Chondrocyte (in vitro differentiated cells): Measurements from ENCODE around the gene LIN7B. TPM values are rescaled to one million over a fixed set of nuclear protein-coding genes. Genes with fewer than 3 reads are reported as not detected.

Experiments
- DNase-seq: peaks from one replicate; pipeline ENCODE4 v3.0.0; 2021; ENCODE audit warnings: mixed read lengths, low spot score
- H3K27ac Mint-ChIP-seq: one replicate; pipeline ENCODE4 v1.8.0; 2021; ENCODE audit warnings: mild to moderate bottlenecking, moderate library complexity, mixed read lengths; ENCODE audit not compliant: unreplicated experiment
- H3K27me3 Mint-ChIP-seq: 2 replicates; pipeline ENCODE4 v1.8.0; 2021; ENCODE audit warnings: low read depth, mixed read lengths
- H3K36me3 Mint-ChIP-seq: 2 replicates; pipeline ENCODE4 v1.8.0; 2021; ENCODE audit warnings: low read depth, mixed read lengths
- H3K4me1 Mint-ChIP-seq: 2 replicates; pipeline ENCODE4 v1.8.0; 2021; ENCODE audit warnings: low read depth, mild to moderate bottlenecking, mixed read lengths
- H3K4me3 Mint-ChIP-seq: one replicate; pipeline ENCODE4 v1.8.0; 2021; ENCODE audit warnings: mild to moderate bottlenecking, moderate library complexity, mixed read lengths; ENCODE audit not compliant: unreplicated experiment
- H3K9me3 Mint-ChIP-seq: 2 replicates; pipeline ENCODE4 v1.8.0; 2021; ENCODE audit warnings: low read depth, mixed read lengths
- CTCF ChIP-seq: fragments of 200-600 bp; sonication (generic); IDR thresholded peaks from 2 replicates; pipeline ENCODE4 v1.5.0; 2021; ENCODE audit warnings: antibody characterized with exemption, mild to moderate bottlenecking, moderate library complexity
- total RNA-seq: library from RNA; stranded (reverse); gene quantifications from 3 replicates; pipeline ENCODE4 v1.2.1, GENCODE V29; 2021

LIN7B gene
- total RNA-seq, 1 donor from 2014 or later, result 13.9 TPM

- peaks cover 10% of the 10 kb centered on the region for H3K36me3 Mint-ChIP-seq
- H3K27ac Mint-ChIP-seq, result no peak overlapping the region
- H3K4me1 Mint-ChIP-seq, result peaks cover 24% of the 10 kb centered on the region
- no peak for TF ChIP-seq CTCF
- no peak for DNase-seq
- H3K4me3 Mint-ChIP-seq, result no peak overlapping the region
- peaks cover 3% of the 10 kb centered on the region for H3K9me3 Mint-ChIP-seq
- peaks cover 3% of the 10 kb centered on the region for H3K27me3 Mint-ChIP-seq
Observed at GRCh38 chr19:49155820-49156346, 41.7 kb downstream of the LIN7B start.

- Mint-ChIP-seq H3K9me3 (peaks cover 3% of the 10 kb centered on the region), H3K4me3 (peak within 1 kb of the TSS; percentile 77), H3K27ac (peak within 1 kb of the TSS; percentile 88), H3K36me3 (peaks cover 12% of the 10 kb centered on the region), H3K4me1 (peaks cover 19% of the 10 kb centered on the region), H3K27me3 (peaks cover 3% of the 10 kb centered on the region)
- DNase-seq, result no peak
- TF ChIP-seq CTCF, result no peak
Observed at GRCh38 chr19:49157445-49158224, 43.5 kb downstream of the LIN7B start, which contains the start of gene TRPM4. TRPM4 (plus strand) TSS chr19:49157792; CDS start chr19:49157867, 75 bp downstream.

GRCh38 chr19:49160450-49161189 is 46.5 kb downstream of the LIN7B start:
- Mint-ChIP-seq H3K4me3 (no peak overlapping the region), H3K9me3 (no peaks in the 10 kb centered on the region), H3K4me1 (peaks cover 25% of the 10 kb centered on the region), H3K36me3 (peaks cover 10% of the 10 kb centered on the region), H3K27ac (no peak overlapping the region), H3K27me3 (peaks cover 3% of the 10 kb centered on the region)
- no peak for TF ChIP-seq CTCF
- DNase-seq, result no peak

- peaks cover 23% of the 10 kb centered on the region for H3K4me1 Mint-ChIP-seq
- H3K9me3 Mint-ChIP-seq, result no peaks in the 10 kb centered on the region
- TF ChIP-seq CTCF, result no peak
- no peak overlapping the region for H3K27ac Mint-ChIP-seq
- DNase-seq, result no peak
- no peak overlapping the region for H3K4me3 Mint-ChIP-seq
- H3K27me3 Mint-ChIP-seq, result no peaks in the 10 kb centered on the region
- H3K36me3 Mint-ChIP-seq, result peaks cover 10% of the 10 kb centered on the region
Observed at GRCh38 chr19:49161987-49162386, 47.8 kb downstream of the LIN7B start.

- TF ChIP-seq CTCF, result no peak
- no peak overlapping the region for H3K4me3 Mint-ChIP-seq
- no peaks in the 10 kb centered on the region for H3K9me3 Mint-ChIP-seq
- no peak for DNase-seq
- peak overlapping the region; percentile 58 for H3K27ac Mint-ChIP-seq
- H3K36me3 Mint-ChIP-seq, result peaks cover 9% of the 10 kb centered on the region
- H3K27me3 Mint-ChIP-seq, result no peaks in the 10 kb centered on the region
- H3K4me1 Mint-ChIP-seq, result peaks cover 7% of the 10 kb centered on the region
Observed at GRCh38 chr19:49165111-49165750, 51.1 kb downstream of the LIN7B start.
